Activated effector memory CD4-positive, alpha-beta T cell treated with Interleukin-2 at 50 U/mL for 16 hours (primary cell): ENCODE data around the gene TRIM54.
"Not testable (repeated sequence)": the region's sequence is repeated elsewhere in the genome, so short reads cannot be mapped to it uniquely, and the experiment has no call there.

Source experiments
- DNase-seq: peaks from one replicate; pipeline ENCODE4 v3.0.0-alpha.2; 2020

TRIM54 gene

GRCh38 chr2:27258051-27258450 lies 24.2 kb upstream of the TRIM54 start:
- no peak for DNase-seq

- no peak for DNase-seq
These were observed 20.8 kb upstream of the TRIM54 start for GRCh38 chr2:27261241-27261925.

GRCh38 chr2:27261926-27262298 lies 20.3 kb upstream of the TRIM54 start:
- DNase-seq = no peak

GRCh38 chr2:27262379-27263286 lies 19.6 kb upstream of the TRIM54 start, which contains the start of gene SLC30A3:
TSS of gene SLC30A3 (minus strand) at chr2:27263047. CDS start at chr2:27262906, 141 bp downstream.
- DNase-seq = peak; percentile 58

GRCh38 chr2:27263287-27264252 lies 18.7 kb upstream of the TRIM54 start:
- no peak for DNase-seq

- DNase-seq = no peak
These were observed 17.9 kb upstream of the TRIM54 start for GRCh38 chr2:27264253-27264752.

- peak; percentile 41 for DNase-seq
These were observed 17.3 kb upstream of the TRIM54 start for GRCh38 chr2:27264753-27265535.

GRCh38 chr2:27265536-27265870 lies 16.7 kb upstream of the TRIM54 start:
- no peak for DNase-seq

GRCh38 chr2:27268296-27268695 lies 13.9 kb upstream of the TRIM54 start:
- not testable (repeated sequence) for DNase-seq

- DNase-seq = no peak
These were observed 12.1 kb upstream of the TRIM54 start for GRCh38 chr2:27270131-27270530.

GRCh38 chr2:27270670-27271069 lies 11.6 kb upstream of the TRIM54 start:
- DNase-seq = no peak

- no peak for DNase-seq
These were observed 10.4 kb upstream of the TRIM54 start for GRCh38 chr2:27271631-27272340.

- DNase-seq = not testable (repeated sequence)
These were observed 9.4 kb upstream of the TRIM54 start for GRCh38 chr2:27272537-27273522.

GRCh38 chr2:27275211-27276150 lies 6.7 kb upstream of the TRIM54 start, which contains the start of gene DNAJC5G:
TSS of gene DNAJC5G (plus strand) at chr2:27275433. CDS start at chr2:27276729, 1,296 bp downstream.
- DNase-seq = no peak

GRCh38 chr2:27278010-27278409 lies 4.2 kb upstream of the TRIM54 start:
- no peak for DNase-seq

GRCh38 chr2:27280826-27281225 lies 1.4 kb upstream of the TRIM54 start:
- no peak for DNase-seq

GRCh38 chr2:27281442-27281841 lies 787 bp upstream of the TRIM54 start:
- no peak for DNase-seq

GRCh38 chr2:27282892-27283291 lies 663 bp downstream of the TRIM54 start:
- no peak for DNase-seq

- DNase-seq = no peak
These were observed 2.8 kb downstream of the TRIM54 start for GRCh38 chr2:27284996-27285395.
